ENCODE measurements around the gene PLTP.

The PLTP gene

DNA sequence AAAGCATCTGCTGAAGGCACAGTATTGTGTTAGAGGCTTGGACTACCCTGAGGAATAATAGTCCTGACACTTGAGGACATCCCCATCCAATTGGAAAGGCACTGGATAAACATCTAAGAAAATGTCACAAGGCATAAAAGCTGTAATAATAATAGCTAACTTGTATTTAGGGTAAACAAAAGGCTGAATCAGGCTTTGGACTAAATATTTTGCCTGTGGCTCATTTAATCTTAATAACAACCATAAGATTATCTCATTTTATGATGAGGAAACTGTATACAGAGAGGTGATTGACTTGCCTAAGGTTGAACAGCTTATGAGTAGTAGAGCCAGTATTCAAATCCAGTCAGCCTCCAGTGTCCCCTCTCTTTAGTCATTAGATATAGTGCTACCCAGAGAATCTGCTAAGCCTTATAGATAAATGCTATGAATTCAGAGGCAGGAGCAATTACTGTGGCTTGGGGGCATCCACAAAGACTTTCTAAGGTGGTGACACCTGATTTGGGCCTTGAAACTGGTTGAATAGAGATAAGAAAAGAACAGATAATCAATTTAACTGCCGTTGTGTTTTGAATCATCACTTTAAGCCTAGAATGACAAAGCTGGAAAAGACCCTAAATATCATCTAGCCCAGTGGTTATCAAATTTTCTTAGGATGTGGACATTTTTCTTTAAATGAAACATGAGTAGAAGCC lies 38.4 kb downstream of the PLTP start:
- in situ Hi-C loops (cut with HindIII; ENCODE audit: low sequenced_read_pairs), result no loop called here
- no peak overlapping the region for H3K4me3 ChIP-seq (ENCODE audit: low read depth, low read length)
- no peak for TF ChIP-seq CTCF (IDR thresholded peaks at IDR 0.05; ENCODE audit: low read depth, low read length)
- DNase-seq (ENCODE audit: low read depth, low spot score), result no peak

- no peak for DNase-seq (ENCODE audit: low read depth, low spot score)
- in situ Hi-C loops (cut with HindIII; ENCODE audit: low sequenced_read_pairs), result no loop called here
- no peak for TF ChIP-seq CTCF (IDR thresholded peaks at IDR 0.05; ENCODE audit: low read depth, low read length)
Measured at GRCh38 chr20:45872626-45873025, 39.3 kb downstream of the PLTP start.

DNA sequence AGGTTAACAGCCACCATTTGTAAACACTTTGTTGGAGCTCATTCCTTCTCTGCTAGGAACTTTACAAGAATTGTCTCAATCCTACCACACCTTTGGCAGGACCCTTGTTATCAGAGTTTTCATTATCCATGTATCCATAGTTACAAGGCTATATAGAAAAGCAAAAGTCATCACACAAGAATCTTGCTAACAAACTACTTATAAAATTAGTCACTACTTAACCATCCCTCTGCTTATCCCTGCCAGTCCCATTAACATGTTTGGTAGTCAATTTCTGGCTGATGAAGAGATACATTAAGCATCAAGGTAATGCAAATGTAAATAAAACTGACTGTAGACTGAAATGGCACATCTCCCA lies 44.2 kb downstream of the PLTP start:
- in situ Hi-C loops (cut with HindIII; ENCODE audit: low sequenced_read_pairs), result no loop called here
- no peak for TF ChIP-seq CTCF (IDR thresholded peaks at IDR 0.05; ENCODE audit: low read depth, low read length)
- H3K4me3 ChIP-seq (ENCODE audit: low read depth, low read length), result no peak overlapping the region
- DNase-seq (ENCODE audit: low read depth, low spot score), result peak; percentile 67

More at GRCh38 chr20:45872626-45873025, 39.3 kb downstream of the PLTP start:
- no peak overlapping the region for H3K4me3 ChIP-seq (ENCODE audit: low read depth, low read length)

DNA sequence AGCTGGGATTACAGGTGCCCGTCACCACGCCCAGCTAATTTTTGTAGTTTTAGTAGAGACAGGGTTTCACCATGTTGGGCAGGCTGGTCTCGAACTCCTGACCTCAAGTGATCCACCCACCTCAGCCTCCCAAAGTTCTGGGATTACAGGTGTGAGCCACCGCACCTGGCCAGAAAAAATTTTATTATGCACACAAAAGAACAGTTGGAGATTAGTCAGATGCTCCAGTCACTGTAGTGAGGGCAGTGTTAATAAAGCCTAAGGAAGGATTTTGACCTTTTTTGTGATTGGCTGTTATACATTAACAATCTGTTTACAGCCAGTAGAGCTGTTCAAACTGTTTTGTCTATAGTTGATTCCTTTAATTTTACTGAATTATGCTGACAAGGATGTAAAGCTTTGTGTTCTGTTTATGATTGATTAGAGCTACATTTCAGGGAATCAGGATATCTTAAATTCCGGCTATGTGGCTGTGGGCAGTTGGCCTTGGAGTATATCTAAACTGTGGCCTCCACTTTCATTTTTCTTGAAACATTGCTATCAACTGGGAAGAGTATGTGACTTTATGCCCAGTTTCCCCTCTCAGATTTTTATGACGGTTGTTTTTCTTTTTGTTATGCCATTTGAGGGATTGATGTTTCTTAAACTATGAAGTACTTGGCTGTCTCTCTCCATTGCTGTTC lies 44.7 kb downstream of the PLTP start:
- no peak for DNase-seq (ENCODE audit: low read depth, low spot score)
- in situ Hi-C loops (cut with HindIII; ENCODE audit: low sequenced_read_pairs), result no loop called here
- no peak overlapping the region for H3K4me3 ChIP-seq (ENCODE audit: low read depth, low read length)
- no peak for TF ChIP-seq CTCF (IDR thresholded peaks at IDR 0.05; ENCODE audit: low read depth, low read length)

- DNase-seq (ENCODE audit: low read depth, low spot score), result no peak
- H3K4me3 ChIP-seq (ENCODE audit: low read depth, low read length), result no peak overlapping the region
- in situ Hi-C loops (cut with HindIII; ENCODE audit: low sequenced_read_pairs), result no loop called here
- no peak for TF ChIP-seq CTCF (IDR thresholded peaks at IDR 0.05; ENCODE audit: low read depth, low read length)
Measured at GRCh38 chr20:45866454-45866853, 45.5 kb downstream of the PLTP start.

GRCh38 chr20:45863543-45864470 lies 48.1 kb downstream of the PLTP start:
- DNase-seq (ENCODE audit: low read depth, low spot score), result no peak
- H3K4me3 ChIP-seq (ENCODE audit: low read depth, low read length), result no peak overlapping the region
- in situ Hi-C loops (cut with HindIII; ENCODE audit: low sequenced_read_pairs), result no loop called here
- no peak for TF ChIP-seq CTCF (IDR thresholded peaks at IDR 0.05; ENCODE audit: low read depth, low read length)
